Esophagus squamous epithelium (tissue), 5 donors: ENCODE data around the gene DPYSL4. TPM values are rescaled to one million over a fixed set of nuclear protein-coding genes. Genes with fewer than 3 reads are reported as not detected.

ENCODE experiments used
- DNase-seq: peaks from one replicate; lab custom pipeline; 2025; lab: John Stamatoyannopoulos, UW
- H3K27ac ChIP-seq, 4 donors: fragments of 200-600 bp; sonication (generic); one replicate each; pipeline ENCODE4 v1.5.1; 2016 to 2019; ENCODE audit warnings: mild to moderate bottlenecking in 1 of 4
- H3K27me3 ChIP-seq, 4 donors: fragments of 200-600 bp; sonication (generic); 1 replicate in 3 of 4; 2 replicates in 1 of 4; pipeline versions ENCODE4 v1.5.1 to v1.6.0; 2017 to 2021; ENCODE audit warnings: antibody characterized with exemption in 1 of 4
- H3K36me3 ChIP-seq, 3 donors: fragments of 200-600 bp; sonication (generic); one replicate each; pipeline ENCODE4 v1.5.1; 2016 to 2019
- H3K4me1 ChIP-seq, 3 donors: fragments of 200-600 bp; sonication (generic); one replicate each; pipeline ENCODE4 v1.5.1; 2017 to 2019
- H3K4me3 ChIP-seq, 4 donors: fragments of 200-600 bp; sonication (generic); 1 replicate in 3 of 4; 2 replicates in 1 of 4; pipeline ENCODE4 v1.5.1; 2016 to 2019; ENCODE audit warnings: mild to moderate bottlenecking in 2 of 4, moderate library complexity in 1 of 4
- H3K9me3 ChIP-seq, 3 donors: fragments of 200-600 bp; sonication (generic); one replicate each; pipeline ENCODE4 v1.5.1; 2016 to 2019
- POLR2A ChIP-seq, 4 donors: fragments of 450-650 bp; IDR thresholded peaks; one replicate each; pipeline ENCODE4 v1.6.1; 2017; ENCODE audit warnings: antibody characterized with exemption in 4 of 4, mild to moderate bottlenecking in 4 of 4, moderate library complexity in 3 of 4
- WGBS, 2 donors: methylation state at CpG; one replicate each; pipeline ENCODE4 v1.1.5; 2018; 5-methylcytosine and 5-hydroxymethylcytosine counted together
- intact Hi-C: fragments of 100-400 bp; cut with DNase I; formaldehyde crosslinking; loops from one replicate; pipeline ENCODE4 v1.15.0; 2022
- total RNA-seq, 4 donors: library from RNA; depleted of rRNA; stranded (reverse); fragments of >200 nt; gene quantifications; one replicate each; pipeline ENCODE4 v1.1.0, GENCODE V29; 2016
- TF ChIP-seq, protein P1 (sequence below), 6 experiments: fragments of 450-650 bp in 4 of 6; fragments of 200-600 bp in 2 of 6; sonication (generic) in 2 of 6; IDR thresholded peaks; one replicate each; pipeline ENCODE4 v1.5.1; 2016 to 2019; ENCODE audit warnings: antibody characterized with exemption in 6 of 6, mild to moderate bottlenecking in 4 of 6, moderate library complexity in 4 of 6
- donor health status: DM: yes; HTN: yes; CAD: no.

Gene DPYSL4
- total RNA-seq, 4 donors from 2014 or later = 0.95 to 1.6 TPM; not detected in 2

DNA sequence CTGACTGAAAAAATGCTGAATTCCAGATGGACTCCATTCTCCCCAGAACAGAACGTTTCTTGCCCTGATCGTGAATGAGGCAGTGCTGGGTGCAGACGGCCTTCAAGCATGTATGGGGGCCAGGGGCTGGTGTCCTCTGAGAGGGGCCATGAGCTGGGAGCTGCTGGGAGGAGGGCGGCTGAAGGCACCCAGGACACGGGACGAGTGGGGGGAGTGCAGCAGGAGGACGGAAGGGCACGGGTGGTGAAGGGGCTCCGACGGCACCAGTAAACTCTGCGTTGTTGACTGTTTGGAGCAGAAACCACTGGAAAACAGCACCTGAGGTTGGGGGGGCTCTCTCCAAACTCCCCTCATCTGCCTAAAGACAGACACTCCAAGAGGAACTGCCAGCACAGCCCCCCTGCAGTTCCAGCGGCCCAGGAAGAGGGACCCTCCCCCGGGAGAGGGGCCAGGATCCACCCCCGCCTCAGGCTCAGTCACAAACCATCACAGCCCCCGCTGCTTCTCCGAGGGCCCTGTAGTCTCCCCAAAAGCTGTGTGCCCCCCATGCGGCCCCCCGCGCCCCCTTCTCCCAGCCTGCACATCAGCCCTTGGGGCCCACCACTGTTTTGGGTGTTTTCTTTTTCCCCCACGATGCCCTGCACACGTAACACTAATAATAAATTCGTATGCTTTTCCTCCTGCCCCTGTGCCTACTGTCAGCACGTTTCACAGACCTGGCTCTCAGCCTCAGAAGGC lies 55.5 kb downstream of the DPYSL4 start:
- 74 to 77% methylated on average over 10 to 22 of the region's 23 CpGs for WGBS, 2 donors
- Histone ChIP-seq H3K36me3 (no peaks in the 10 kb centered on the region), H3K9me3 (no peaks in the 10 kb centered on the region), H3K4me3 (no peak overlapping the region), H3K27me3 (no peaks in the 10 kb centered on the region), H3K4me1 (no peaks in the 10 kb centered on the region), H3K27ac (no peak overlapping the region)
- no peak for TF ChIP-seq POLR2A (IDR thresholded peaks at IDR 0.05)
- TF ChIP-seq, protein P1, sequence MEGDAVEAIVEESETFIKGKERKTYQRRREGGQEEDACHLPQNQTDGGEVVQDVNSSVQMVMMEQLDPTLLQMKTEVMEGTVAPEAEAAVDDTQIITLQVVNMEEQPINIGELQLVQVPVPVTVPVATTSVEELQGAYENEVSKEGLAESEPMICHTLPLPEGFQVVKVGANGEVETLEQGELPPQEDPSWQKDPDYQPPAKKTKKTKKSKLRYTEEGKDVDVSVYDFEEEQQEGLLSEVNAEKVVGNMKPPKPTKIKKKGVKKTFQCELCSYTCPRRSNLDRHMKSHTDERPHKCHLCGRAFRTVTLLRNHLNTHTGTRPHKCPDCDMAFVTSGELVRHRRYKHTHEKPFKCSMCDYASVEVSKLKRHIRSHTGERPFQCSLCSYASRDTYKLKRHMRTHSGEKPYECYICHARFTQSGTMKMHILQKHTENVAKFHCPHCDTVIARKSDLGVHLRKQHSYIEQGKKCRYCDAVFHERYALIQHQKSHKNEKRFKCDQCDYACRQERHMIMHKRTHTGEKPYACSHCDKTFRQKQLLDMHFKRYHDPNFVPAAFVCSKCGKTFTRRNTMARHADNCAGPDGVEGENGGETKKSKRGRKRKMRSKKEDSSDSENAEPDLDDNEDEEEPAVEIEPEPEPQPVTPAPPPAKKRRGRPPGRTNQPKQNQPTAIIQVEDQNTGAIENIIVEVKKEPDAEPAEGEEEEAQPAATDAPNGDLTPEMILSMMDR (IDR thresholded peaks at IDR 0.05) = no peak
- intact Hi-C loops = no loop called here
- DNase-seq = no peak

DNA sequence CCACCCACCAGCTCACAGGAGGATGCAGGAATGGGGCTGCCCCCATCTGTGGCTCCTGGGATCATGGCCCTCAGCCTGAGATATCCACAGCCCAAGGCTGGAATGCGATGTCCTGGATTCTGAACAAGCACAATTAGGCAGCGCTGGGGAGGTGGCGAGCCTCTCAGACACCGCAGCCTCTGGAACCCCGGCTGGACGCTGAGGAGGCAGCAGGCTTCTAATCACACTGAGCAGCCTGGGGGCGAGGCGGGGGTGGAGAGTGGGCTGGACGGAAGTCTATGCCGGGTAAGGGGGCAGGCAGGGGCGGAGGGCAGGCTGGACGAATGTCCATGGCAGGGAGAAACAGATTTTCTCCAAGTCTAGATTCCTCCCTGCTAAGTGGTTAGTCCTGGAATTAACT lies 56.4 kb downstream of the DPYSL4 start:
- H3K9me3 ChIP-seq = no peaks in the 10 kb centered on the region
- WGBS, 2 donors = 79 to 80% methylated on average over 6 to 7 of the region's 12 CpGs
- H3K27me3 ChIP-seq = no peaks in the 10 kb centered on the region
- no peaks in the 10 kb centered on the region for H3K36me3 ChIP-seq
- peaks cover 0 to under 1% (median 0%) of the 10 kb centered on the region in 3 donors for H3K4me1 ChIP-seq
- no peak overlapping the region for H3K27ac ChIP-seq
- no peak for DNase-seq
- no peak overlapping the region for H3K4me3 ChIP-seq
- TF ChIP-seq POLR2A (IDR thresholded peaks at IDR 0.05) = no peak
- TF ChIP-seq, protein P1 (IDR thresholded peaks at IDR 0.05) = no peak
- intact Hi-C loops = no loop called here

DNA sequence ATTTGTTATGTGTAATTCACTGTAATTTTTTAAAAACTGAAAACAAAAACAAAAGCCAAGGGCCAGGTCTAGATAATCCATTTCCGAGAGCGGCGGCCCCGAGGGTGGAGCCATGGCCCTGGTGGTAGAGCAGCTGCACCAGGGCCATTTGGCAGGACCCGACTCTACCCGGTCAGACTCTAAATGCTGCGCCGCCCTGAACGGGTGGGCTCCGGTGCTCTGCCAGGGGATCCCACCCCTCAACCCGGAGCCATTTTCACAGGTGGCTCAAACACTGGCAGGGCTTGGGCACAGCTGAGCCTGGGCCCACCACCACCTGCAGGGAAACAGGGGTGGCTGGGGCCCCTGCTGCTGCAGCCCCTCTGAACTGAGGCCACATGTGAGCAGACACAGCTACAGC lies 56.9 kb downstream of the DPYSL4 start:
- Histone ChIP-seq H3K27me3 (no peaks in the 10 kb centered on the region), H3K36me3 (no peaks in the 10 kb centered on the region), H3K27ac (no peak overlapping the region), H3K4me3 (no peak overlapping the region), H3K9me3 (no peaks in the 10 kb centered on the region), H3K4me1 (peaks cover 0 to 5% (median 0%) of the 10 kb centered on the region in 3 donors)
- intact Hi-C loops = no loop called here
- WGBS, 2 donors = 73 to 91% methylated on average over 4 to 11 of the region's 11 CpGs
- TF ChIP-seq, protein P1 (IDR thresholded peaks at IDR 0.05) = no peak
- no peak for DNase-seq

DNA sequence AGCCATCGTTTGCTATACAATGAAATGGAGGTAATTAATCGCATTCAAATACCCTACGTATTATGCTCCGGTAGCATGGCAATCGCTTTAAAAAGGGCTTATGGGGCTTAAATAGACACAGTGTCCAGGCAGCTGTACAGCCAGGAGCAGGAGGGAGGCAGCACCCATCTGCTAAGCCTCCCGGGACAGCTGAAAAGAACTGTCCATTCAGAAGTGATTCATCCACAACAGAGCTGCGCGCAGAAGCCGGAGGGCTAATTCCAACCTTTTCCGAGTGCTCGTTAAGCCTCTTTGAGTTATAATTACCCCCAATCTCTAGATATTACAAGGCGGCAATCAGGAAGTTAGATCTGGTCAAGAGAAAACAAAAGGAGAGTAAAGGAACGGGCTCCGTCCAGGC lies 58.3 kb downstream of the DPYSL4 start:
- no peaks in the 10 kb centered on the region for H3K36me3 ChIP-seq
- H3K4me3 ChIP-seq = no peak overlapping the region
- intact Hi-C loops = no loop called here
- H3K27ac ChIP-seq = no peak overlapping the region
- WGBS, 2 donors = 87 to 91% methylated on average over 13 to 14 of the region's 14 CpGs
- H3K27me3 ChIP-seq = no peaks in the 10 kb centered on the region
- no peaks in the 10 kb centered on the region for H3K9me3 ChIP-seq
- H3K4me1 ChIP-seq = peaks cover 0 to 7% (median 0%) of the 10 kb centered on the region in 3 donors
- no peak for DNase-seq
- TF ChIP-seq, protein P1 (IDR thresholded peaks at IDR 0.05) = no peak
- TF ChIP-seq POLR2A (IDR thresholded peaks at IDR 0.05) = no peak

DNA sequence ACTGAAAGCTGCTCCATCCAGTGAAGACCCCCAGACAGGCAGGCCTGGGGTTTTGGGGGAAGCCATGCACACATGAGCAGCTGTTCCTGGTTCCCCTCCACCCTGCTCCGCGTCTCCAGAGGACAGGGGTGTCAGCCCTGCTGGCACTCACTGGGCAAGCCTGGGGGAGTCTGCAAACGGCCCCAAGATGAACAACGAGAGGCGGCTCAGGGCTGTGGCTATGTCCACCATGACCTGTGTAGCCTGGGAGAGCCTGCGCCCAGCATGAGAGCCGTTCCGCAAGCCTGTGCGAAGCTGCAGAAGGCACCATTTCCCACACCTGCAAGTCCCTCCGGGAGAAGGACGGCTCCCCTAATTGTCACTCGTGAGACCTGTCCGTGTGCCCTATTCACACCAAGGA lies 59.5 kb downstream of the DPYSL4 start:
- H3K9me3 ChIP-seq = no peaks in the 10 kb centered on the region
- intact Hi-C loops = no loop called here
- H3K27me3 ChIP-seq = no peaks in the 10 kb centered on the region
- H3K4me3 ChIP-seq = no peak overlapping the region
- H3K4me1 ChIP-seq = peaks cover 0 to 7% (median 0%) of the 10 kb centered on the region in 3 donors
- no peak for DNase-seq
- TF ChIP-seq POLR2A (IDR thresholded peaks at IDR 0.05) = no peak
- TF ChIP-seq, protein P1 (IDR thresholded peaks at IDR 0.05) = no peak
- WGBS, 2 donors = 94 to 100% methylated on average over 1 to 2 of the region's 13 CpGs
- H3K36me3 ChIP-seq = no peaks in the 10 kb centered on the region
- H3K27ac ChIP-seq = no peak overlapping the region
